ENCODE measurements around the gene MANSC1. TPM values are rescaled to one million over a fixed set of nuclear protein-coding genes. Genes with fewer than 3 reads are reported as not detected.

MANSC1 gene
- total RNA-seq, 1 donor, result 10.9 TPM

- no peak for DNase-seq (ENCODE audit: low read depth)
- TF ChIP-seq CTCF (IDR thresholded peaks at IDR 0.05; ENCODE audit: insufficient read depth, low read length), result no peak
- no peak overlapping the region for H3K4me3 ChIP-seq (ENCODE audit: low read depth, low read length)
These were observed 67.8 kb downstream of the MANSC1 start for GRCh38 chr12:12282202-12282601.

DNA sequence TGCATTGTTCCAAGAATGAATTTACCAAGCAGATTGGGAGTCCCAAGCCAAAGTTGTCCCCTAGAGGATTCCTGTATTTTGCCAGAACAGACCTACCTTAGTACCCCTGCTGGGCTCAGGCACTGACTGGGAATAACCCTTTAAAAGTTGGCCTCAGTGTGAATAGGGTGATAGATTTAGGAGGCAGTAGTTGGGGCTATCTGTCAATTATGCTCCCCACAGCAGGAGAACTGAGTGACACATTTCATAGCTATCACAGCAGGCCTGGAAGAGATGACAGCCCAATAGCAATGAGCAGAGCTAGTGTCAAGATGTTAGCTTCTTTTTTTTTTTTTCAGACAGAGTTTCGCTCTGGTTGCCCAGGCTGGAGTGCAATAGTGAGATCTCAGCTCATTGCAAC, 68.9 kb downstream of the MANSC1 start:
- no peak for TF ChIP-seq CTCF (IDR thresholded peaks at IDR 0.05; ENCODE audit: insufficient read depth, low read length)
- DNase-seq (ENCODE audit: low read depth), result no peak
- H3K4me3 ChIP-seq (ENCODE audit: low read depth, low read length), result no peak overlapping the region

DNA sequence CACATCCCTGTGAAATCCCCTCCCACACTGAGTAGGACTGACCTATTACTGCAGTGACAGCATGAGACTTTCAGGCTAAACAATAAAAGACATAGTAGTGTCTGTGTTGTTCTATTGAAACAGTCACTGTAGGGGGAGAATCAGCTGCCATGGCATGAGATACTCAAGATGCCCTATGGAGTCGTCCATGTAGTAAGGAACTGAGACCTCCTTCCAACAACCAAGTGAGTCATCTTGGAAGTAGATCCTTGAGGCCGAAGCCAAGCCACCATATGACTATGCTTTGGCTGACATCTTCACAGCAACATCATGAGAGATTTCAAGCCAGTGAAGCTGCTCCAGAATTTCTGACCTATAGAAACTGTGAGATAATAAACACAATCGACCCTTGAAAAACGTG, 71.1 kb downstream of the MANSC1 start:
- DNase-seq (ENCODE audit: low read depth), result peak; percentile 94
- H3K4me3 ChIP-seq (ENCODE audit: low read depth, low read length), result no peak overlapping the region
- no peak for TF ChIP-seq CTCF (IDR thresholded peaks at IDR 0.05; ENCODE audit: insufficient read depth, low read length)

Small RNA genes within 50 kb of the gene (small RNA-seq; reads per million reads assigned to genes)
- not detected for gene RNU6-318P

Other genes starting within 250 kb of the MANSC1 start
- 44.2 and 116 TPM in 2 replicates for gene LRP6, start 83.2 kb downstream of the MANSC1 start, total RNA-seq (ENCODE audit: low replicate concordance)
- 6.5 and 18.3 TPM in 2 replicates for gene BORCS5, start 6.8 kb upstream of the MANSC1 start, total RNA-seq (ENCODE audit: low replicate concordance)
- 5.9 and 6.8 TPM in 2 replicates for gene DUSP16, start 212.6 kb upstream of the MANSC1 start, total RNA-seq (ENCODE audit: low replicate concordance)